ENCODE data around the gene ST8SIA6. TPM values are rescaled to one million over a fixed set of nuclear protein-coding genes. Genes with fewer than 3 reads are reported as not detected.
"Not testable (repeated sequence)": the region's sequence is repeated elsewhere in the genome, so short reads cannot be mapped to it uniquely, and the experiment has no call there.

Gene ST8SIA6
- total RNA-seq, 1 donor from 2014 or later = 0.79 TPM

- DNase-seq = no peak
These were observed 111.3 kb downstream of the ST8SIA6 start for GRCh38 chr10:17343118-17343517.

- DNase-seq = no peak
These were observed 114.1 kb downstream of the ST8SIA6 start for GRCh38 chr10:17340144-17340829.

- DNase-seq = no peak
These were observed 119.3 kb downstream of the ST8SIA6 start for GRCh38 chr10:17335065-17335464.

GRCh38 chr10:17330501-17330900, 123.9 kb downstream of the ST8SIA6 start:
- no peak for DNase-seq

GRCh38 chr10:17326377-17326776, 128.0 kb downstream of the ST8SIA6 start:
- DNase-seq = no peak

GRCh38 chr10:17321957-17322356, 132.4 kb downstream of the ST8SIA6 start:
- DNase-seq = not testable (repeated sequence)

GRCh38 chr10:17316488-17317170, 137.8 kb downstream of the ST8SIA6 start:
- no peak for DNase-seq

- no peak for DNase-seq
These were observed 145.0 kb downstream of the ST8SIA6 start for GRCh38 chr10:17309435-17309834.

- no peak for DNase-seq
These were observed 147.3 kb downstream of the ST8SIA6 start for GRCh38 chr10:17307123-17307522.

- no peak for DNase-seq
These were observed 162.0 kb downstream of the ST8SIA6 start for GRCh38 chr10:17292375-17292774.

- DNase-seq = no peak
These were observed 164.2 kb downstream of the ST8SIA6 start for GRCh38 chr10:17290226-17290625.

- no peak for DNase-seq
These were observed 164.6 kb downstream of the ST8SIA6 start for GRCh38 chr10:17289763-17290162.

GRCh38 chr10:17286562-17287550, 167.5 kb downstream of the ST8SIA6 start:
- DNase-seq = no peak

- no peak for DNase-seq
These were observed 172.1 kb downstream of the ST8SIA6 start for GRCh38 chr10:17282311-17282710.

GRCh38 chr10:17278607-17279240, 175.7 kb downstream of the ST8SIA6 start:
- no peak for DNase-seq

GRCh38 chr10:17276756-17277424, 177.5 kb downstream of the ST8SIA6 start:
- DNase-seq = no peak

- no peak for DNase-seq
These were observed 181.0 kb downstream of the ST8SIA6 start for GRCh38 chr10:17273403-17273802.

- no peak for DNase-seq
These were observed 181.7 kb downstream of the ST8SIA6 start for GRCh38 chr10:17272648-17273047.

Data from skin of body (tissue), 2 donors.